HepG2 (cell line): ENCODE measurements around the gene SYT8. TPM values are rescaled to one million over a fixed set of nuclear protein-coding genes. Genes with fewer than 3 reads are reported as not detected.

Experiments used
- ATAC-seq: fragments of 200-7000 bp; cut with Tn5 transposase; 3 replicates; pipeline ENCODE4 v1.9.1; 2020; ENCODE audit warnings: mild to moderate bottlenecking, moderate library complexity
- Bru-seq: library from RNA; stranded (reverse); fragments of 400-500 nt; gene quantifications from one replicate; lab custom pipeline; 2021; lab: Mats Ljungman, UMichigan
- BruChase-seq, 2 experiments: library from RNA; stranded (reverse); fragments of 400-500 nt; gene quantifications; one replicate each; lab custom pipeline; 2021; lab: Mats Ljungman, UMichigan
- BruUV-seq: library from RNA; stranded (reverse); fragments of 400-500 nt; replicated peaks from 2 replicates; lab custom pipeline; 2021; lab: Mats Ljungman, UMichigan
- CTCF ChIA-PET: fragments of 300-600 bp; formaldehyde crosslinking; extraction: SDS; loops from one replicate; lab custom pipeline; 2021; ENCODE audit warnings: low total read pairs, inconsistent platforms, low intra/inter-chr PET ratio; lab: Yijun Ruan, JAX
- POLR2A ChIA-PET: fragments of 350-600 bp; sonication (Branson Sonifier 250); formaldehyde crosslinking; loops from one replicate; lab custom pipeline; 2020; ENCODE audit warnings: antibody characterized with exemption, inconsistent platforms; lab: Yijun Ruan, JAX
- DNase-seq: peaks from one replicate; pipeline ENCODE4 v3.0.0-alpha.2; 2015; ENCODE audit warnings: low spot score
- FAIRE-seq: peaks from 3 replicates; lab custom pipeline; 2011; peaks lifted over from hg19 to GRCh38; lab: Jason Lieb, UNC
- H2AFZ ChIP-seq: one replicate; pipeline ENCODE4 v1.6.1; 2011; ENCODE audit warnings: low read length, inconsistent platforms
- H3K27ac ChIP-seq: fragments of 300-600 bp; 3 replicates; pipeline ENCODE4 v1.8.0; 2011; ENCODE audit warnings: mixed run types, mild to moderate bottlenecking, mixed read lengths, low read length, inconsistent platforms; ENCODE audit not compliant: insufficient read depth; ENCODE audit errors: extremely low read length
- H3K27me3 ChIP-seq, 2 experiments: fragments of 200-600 bp in 1 of 2; 2 replicates in 1 of 2; 3 replicates in 1 of 2; pipeline versions ENCODE4 v1.6.0 to v1.8.0; 2011; ENCODE audit warnings: low read length in 2 of 2, mild to moderate bottlenecking in 2 of 2, moderate library complexity in 2 of 2, inconsistent platforms in 1 of 2; ENCODE audit not compliant: insufficient read depth in 2 of 2, control insufficient read depth in 1 of 2
- H3K36me3 ChIP-seq, 2 experiments: fragments of 200-600 bp in 1 of 2; replicated peaks in 1 of 2; 2 replicates in 1 of 2; 3 replicates in 1 of 2; pipeline versions ENCODE4 v1.5.1 to v1.8.0; 2011; ENCODE audit warnings: low read length in 2 of 2, inconsistent platforms in 1 of 2; ENCODE audit not compliant: insufficient read depth in 2 of 2, control insufficient read depth in 1 of 2
- H3K4me1 ChIP-seq: 2 replicates; pipeline ENCODE4 v1.5.1; 2012; ENCODE audit warnings: low read length, inconsistent platforms; ENCODE audit not compliant: insufficient read depth
- H3K4me2 ChIP-seq: 2 replicates; pipeline ENCODE4 v1.6.0; 2011; ENCODE audit warnings: low read depth, low read length, inconsistent platforms
- H3K4me3 ChIP-seq, 3 experiments: fragments of 200-600 bp in 1 of 3; sonication (generic), shearing (Covaris generic) in 1 of 3; replicated peaks in 1 of 3; 2 replicates each; pipeline ENCODE4 v1.5.1; 2011 to 2016; ENCODE audit warnings: low read length in 3 of 3, inconsistent platforms in 2 of 3, low read depth in 2 of 3, mild to moderate bottlenecking in 2 of 3, control low read depth in 1 of 3, mixed read lengths in 1 of 3; ENCODE audit not compliant: insufficient read depth in 1 of 3
- H3K79me2 ChIP-seq: one replicate; pipeline ENCODE4 v1.6.1; 2011; ENCODE audit warnings: low read length, inconsistent platforms; ENCODE audit not compliant: insufficient read depth
- H3K9ac ChIP-seq: 2 replicates; pipeline ENCODE4 v1.6.0; 2011; ENCODE audit warnings: mild to moderate bottlenecking, low read depth, low read length, inconsistent platforms; ENCODE audit not compliant: insufficient read depth
- H3K9me3 ChIP-seq: 2 replicates; pipeline ENCODE4 v1.5.1; 2012; ENCODE audit warnings: mild to moderate bottlenecking, low read length
- H4K20me1 ChIP-seq: 2 replicates; pipeline ENCODE4 v1.6.0; 2011; ENCODE audit warnings: inconsistent platforms, mild to moderate bottlenecking, low read length, moderate library complexity; ENCODE audit not compliant: insufficient read depth
- BORCS8-MEF2B ChIP-seq: sonication (generic); formaldehyde crosslinking; IDR thresholded peaks from 2 replicates; pipeline ENCODE4 v1.8.0; 2022; ENCODE audit warnings: mild to moderate bottlenecking, missing genetic modification reagents
- HNRNPL ChIP-seq: fragments of 200-400 bp; formaldehyde crosslinking; IDR thresholded peaks from 2 replicates; pipeline ENCODE4 v1.6.1; 2017; ENCODE audit warnings: mild to moderate bottlenecking, low read depth, low read length
- KLF16 ChIP-seq, 2 experiments: sonication (generic) in 1 of 2; formaldehyde crosslinking in 1 of 2; IDR thresholded peaks; 2 replicates each; pipeline versions ENCODE4 v1.6.1 to v1.8.0; 2016 to 2023; ENCODE audit warnings: missing genetic modification reagents in 2 of 2, missing compliant biosample characterization in 1 of 2
- MAZ ChIP-seq, 2 experiments: sonication (generic) in 1 of 2; formaldehyde crosslinking in 1 of 2; IDR thresholded peaks; 2 replicates each; pipeline versions ENCODE4 v1.5.0 to v1.6.1; 2012 to 2020; ENCODE audit warnings: low read depth in 2 of 2, mild to moderate bottlenecking in 2 of 2, borderline replicate concordance in 1 of 2, improper control_type of control experiment in 1 of 2, low read length in 1 of 2, missing genetic modification reagents in 1 of 2, moderate library complexity in 1 of 2
- TAF1 ChIP-seq: sonication (generic); formaldehyde crosslinking; IDR thresholded peaks from 2 replicates; pipeline ENCODE4 v1.4.0; 2020; ENCODE audit warnings: missing genetic modification reagents
- ZSCAN31 ChIP-seq: sonication (generic); formaldehyde crosslinking; IDR thresholded peaks from 2 replicates; pipeline ENCODE4 v1.5.0; 2020; ENCODE audit warnings: low read depth, mild to moderate bottlenecking, missing genetic modification reagents
- WGBS: methylation state at CpG from one replicate; pipeline ENCODE4 v1.1.6; 2017; ENCODE audit warnings: low lambda C conversion rate; 5-methylcytosine and 5-hydroxymethylcytosine counted together
- in situ Hi-C: cut with HindIII; loops from 2 replicates; pipeline ENCODE4 v1.10.0; 2017; ENCODE audit warnings: low pct_unique_long_range_greater_than_20kb; ENCODE audit not compliant: extremely low pct_ligation_motif_present
- intact Hi-C: fragments of 100-400 bp; cut with micrococcal nuclease; formaldehyde crosslinking; loops from one replicate; pipeline ENCODE4 v1.10.0; 2022; ENCODE audit not compliant: unreplicated experiment
- long read RNA-seq, 2 experiments: library from RNA in 1 of 2; library from polyadenylated mRNA in 1 of 2; stranded (forward) in 1 of 2; unstranded in 1 of 2; transcript quantifications; one replicate each; pipeline ENCODE4 v2.0.0, GENCODE V29; 2019 to 2022
- polyA minus RNA-seq, 3 experiments: library from RNA; depleted of rRNA, polyadenylated mRNA; stranded (reverse); fragments of >200 nt; gene quantifications; 2 replicates each; pipeline ENCODE4 v1.2.3, GENCODE V29; 2011; ENCODE audit warnings: low replicate concordance in 1 of 3
- polyA plus RNA-seq, 8 experiments: library from polyadenylated mRNA; depleted of rRNA in 3 of 8; stranded (reverse) in 7 of 8; unstranded in 1 of 8; fragments of >200 nt; fragmentation: Illumina TruSeq in 4 of 8; extraction: Trizol in 4 of 8; gene quantifications; 2 replicates each; pipeline versions ENCODE4 v1.2.1 to v1.2.3, GENCODE V29; 2011 to 2016; ENCODE audit warnings: low read depth in 4 of 8, missing spikeins in 1 of 8, mixed read lengths in 1 of 8; ENCODE audit not compliant: insufficient read depth in 1 of 8
- total RNA-seq, 5 experiments: library from RNA; depleted of rRNA; stranded (reverse); fragments of >200 nt; fragmentation: Illumina TruSeq; extraction: Trizol; gene quantifications; 2 replicates each; pipeline ENCODE4 v1.2.3, GENCODE V29; 2016; ENCODE audit warnings: low read depth in 1 of 5
- TF ChIP-seq, protein P1 (sequence below): sonication (generic); formaldehyde crosslinking; IDR thresholded peaks from 2 replicates; pipeline ENCODE4 v1.4.0; 2020; ENCODE audit warnings: missing genetic modification reagents

Gene SYT8, protein sequence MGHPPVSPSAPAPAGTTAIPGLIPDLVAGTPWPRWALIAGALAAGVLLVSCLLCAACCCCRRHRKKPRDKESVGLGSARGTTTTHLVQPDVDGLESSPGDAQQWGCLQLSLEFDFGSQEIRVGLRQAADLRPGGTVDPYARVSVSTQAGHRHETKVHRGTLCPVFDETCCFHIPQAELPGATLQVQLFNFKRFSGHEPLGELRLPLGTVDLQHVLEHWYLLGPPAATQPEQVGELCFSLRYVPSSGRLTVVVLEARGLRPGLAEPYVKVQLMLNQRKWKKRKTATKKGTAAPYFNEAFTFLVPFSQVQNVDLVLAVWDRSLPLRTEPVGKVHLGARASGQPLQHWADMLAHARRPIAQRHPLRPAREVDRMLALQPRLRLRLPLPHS
- total RNA-seq (2016; rRNA removed; fragmentation: Illumina TruSeq; extraction: Trizol) (0.60 TPM in 1 of 2 replicates, not detected in the other), polyA plus RNA-seq (2011; rRNA removed) (2.1 and 2.3 TPM in 2 replicates), polyA minus RNA-seq (2011; rRNA and poly(A)+ RNA removed; ENCODE audit: low replicate concordance) (0.28 TPM in 1 of 2 replicates, not detected in the other), Bru-seq, nascent RNA (percentile 15 among the genes with signal in this experiment), BruChase-seq, experiment 1, labeled RNA remaining after a 6-hour chase (not detected), BruChase-seq, experiment 2, labeled RNA remaining after a 2-hour chase (percentile 22 among the genes with signal in this experiment)
- total RNA-seq (2016; cell fraction: cytosol; rRNA removed; fragmentation: Illumina TruSeq; extraction: Trizol; ENCODE audit: low read depth): not detected in 2 replicates
- total RNA-seq (2016; cell fraction: insoluble cytoplasmic fraction; rRNA removed; fragmentation: Illumina TruSeq; extraction: Trizol): 0.19 TPM in 1 of 2 replicates, not detected in the other
- total RNA-seq (2016; cell fraction: membrane; rRNA removed; fragmentation: Illumina TruSeq; extraction: Trizol): 0.12 and 0.24 TPM in 2 replicates
- 0.38 and 1.4 TPM in 2 replicates for total RNA-seq (2016; cell fraction: nucleus; rRNA removed; fragmentation: Illumina TruSeq; extraction: Trizol)
- polyA plus RNA-seq (2011; cell fraction: cytosol; rRNA removed): 0.23 and 0.67 TPM in 2 replicates
- 64.9 and 87.5 TPM in 2 replicates for polyA plus RNA-seq (2011; cell fraction: nucleus; rRNA removed)
- 0.56 and 1.3 TPM in 2 replicates for polyA plus RNA-seq (2012)
- not detected in 2 replicates for polyA plus RNA-seq (2016; cell fraction: cytosol; fragmentation: Illumina TruSeq; extraction: Trizol; ENCODE audit: low read depth)
- not detected in 2 replicates for polyA plus RNA-seq (2016; cell fraction: insoluble cytoplasmic fraction; fragmentation: Illumina TruSeq; extraction: Trizol; ENCODE audit: low read depth)
- not detected in 2 replicates for polyA plus RNA-seq (2016; cell fraction: membrane; fragmentation: Illumina TruSeq; extraction: Trizol; ENCODE audit: low read depth)
- polyA plus RNA-seq (2016; cell fraction: nucleus; fragmentation: Illumina TruSeq; extraction: Trizol; ENCODE audit: insufficient read depth, low read depth): 1.7 and 2.2 TPM in 2 replicates
- polyA minus RNA-seq (2011; cell fraction: cytosol; rRNA and poly(A)+ RNA removed): 0.62 TPM in 1 of 2 replicates, not detected in the other
- 2.9 and 3.7 TPM in 2 replicates for polyA minus RNA-seq (2011; cell fraction: nucleus; rRNA and poly(A)+ RNA removed)
- long read RNA-seq, experiment 1, partial matches to known transcripts: 0 of 1 reads
- long read RNA-seq, experiment 1, other reads (novel, unspliced or antisense): 1 of 1 reads
- long read RNA-seq, experiment 2: 0 reads

DNA sequence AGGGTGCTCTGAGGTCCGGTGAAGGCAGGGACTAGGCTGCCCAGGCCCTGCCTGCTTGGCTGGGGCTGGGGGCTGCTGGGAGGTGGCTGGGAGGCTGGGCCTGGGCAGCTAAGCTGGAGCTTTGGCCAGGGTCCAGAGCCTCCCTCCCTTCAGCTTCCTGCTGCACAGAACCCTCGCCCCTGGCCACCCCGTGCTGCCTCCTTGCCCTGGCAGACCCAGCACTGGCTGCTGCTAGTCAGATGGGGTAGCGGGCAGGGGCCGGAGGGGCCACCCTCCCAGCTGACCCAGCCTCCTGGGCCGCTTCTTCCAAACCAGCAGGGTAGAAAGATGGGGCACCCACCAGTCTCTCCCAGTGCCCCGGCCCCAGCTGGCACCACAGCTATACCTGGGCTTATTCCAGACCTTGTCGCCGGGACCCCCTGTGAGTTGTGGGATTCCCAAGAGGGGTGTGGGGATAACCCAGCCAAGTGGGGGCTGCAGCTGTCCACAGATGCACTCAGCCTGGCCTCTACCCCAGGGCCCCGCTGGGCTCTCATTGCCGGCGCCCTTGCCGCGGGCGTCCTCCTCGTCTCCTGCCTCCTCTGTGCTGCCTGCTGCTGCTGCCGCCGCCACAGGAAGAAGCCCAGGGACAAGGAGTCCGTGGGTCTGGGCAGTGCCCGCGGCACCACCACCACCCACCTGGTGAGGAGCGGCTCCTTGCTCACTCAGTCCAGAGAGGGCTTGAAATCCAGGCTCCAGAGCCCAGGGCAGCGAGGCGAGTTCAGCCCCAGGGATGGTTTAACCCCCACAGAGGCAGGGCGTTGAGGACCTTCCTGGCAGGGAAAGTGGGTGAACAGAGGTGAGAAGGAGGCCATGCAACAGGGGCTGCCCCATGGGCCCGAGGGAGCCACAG is at the start of gene SYT8:
Gene SYT8 (plus strand): TSS at position 212 of the 892 bp plus-strand sequence. CDS start 116 bp downstream, at position 328.
- TF ChIP-seq HNRNPL (peak; percentile 50; the same call in 1 of the 2 replicates), KLF16 (CRISPR knock-in tag; IDR thresholded peaks at IDR 0.05) (no peak), ZSCAN31 (CRISPR knock-in tag) (0 out of 2 replicates have a peak, but pooled peaks have one; percentile 9), TAF1 (CRISPR knock-in tag) (no peak), BORCS8-MEF2B (no peak), MAZ (IDR thresholded peaks at IDR 0.05; ENCODE audit: borderline replicate concordance, low read depth, low read length) (no peak), MAZ (CRISPR knock-in tag; IDR thresholded peaks at IDR 0.05; ENCODE audit: low read depth) (0 out of 2 replicates have a peak, but pooled peaks have one; percentile 20)
- TF ChIP-seq, protein P1, sequence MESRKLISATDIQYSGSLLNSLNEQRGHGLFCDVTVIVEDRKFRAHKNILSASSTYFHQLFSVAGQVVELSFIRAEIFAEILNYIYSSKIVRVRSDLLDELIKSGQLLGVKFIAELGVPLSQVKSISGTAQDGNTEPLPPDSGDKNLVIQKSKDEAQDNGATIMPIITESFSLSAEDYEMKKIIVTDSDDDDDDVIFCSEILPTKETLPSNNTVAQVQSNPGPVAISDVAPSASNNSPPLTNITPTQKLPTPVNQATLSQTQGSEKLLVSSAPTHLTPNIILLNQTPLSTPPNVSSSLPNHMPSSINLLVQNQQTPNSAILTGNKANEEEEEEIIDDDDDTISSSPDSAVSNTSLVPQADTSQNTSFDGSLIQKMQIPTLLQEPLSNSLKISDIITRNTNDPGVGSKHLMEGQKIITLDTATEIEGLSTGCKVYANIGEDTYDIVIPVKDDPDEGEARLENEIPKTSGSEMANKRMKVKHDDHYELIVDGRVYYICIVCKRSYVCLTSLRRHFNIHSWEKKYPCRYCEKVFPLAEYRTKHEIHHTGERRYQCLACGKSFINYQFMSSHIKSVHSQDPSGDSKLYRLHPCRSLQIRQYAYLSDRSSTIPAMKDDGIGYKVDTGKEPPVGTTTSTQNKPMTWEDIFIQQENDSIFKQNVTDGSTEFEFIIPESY (CRISPR knock-in tag): peak; percentile 45; the same call in 1 of the 2 replicates
- H3K4me3 ChIP-seq: peak within 1 kb of the TSS in 1 of 3 experiments; percentile 32; a peak in 1 of 6 replicates
- no peaks in the 10 kb centered on the region for H3K79me2 ChIP-seq
- ChIA-PET POLR2A (interaction anchor here (0.9 to 1.1 kb wide), 2 partner anchors 153 to 184 kb away, joined by 3 to 5 read pairs; no protein-coding TSS in a partner anchor), CTCF (interaction anchor here (1.6 kb wide), 1 partner anchor 141 kb away, joined by 8 read pairs; no protein-coding TSS in a partner anchor)
- H3K9ac ChIP-seq: no peak within 1 kb of the TSS
- FAIRE-seq (no peak), DNase-seq (no peak), ATAC-seq (no peak)
- in situ Hi-C loops (loop anchor here (5.0 kb wide), 2 partner anchors 138 to 178 kb away; partner anchors contain the start of gene KRTAP5-6), intact Hi-C loops (loop anchor here (2.0 to 5.0 kb wide), 3 partner anchors 72 to 316 kb away; partner anchors contain the start of gene CTSD)
- no peaks in the 10 kb centered on the region for H3K36me3 ChIP-seq
- H3K27ac ChIP-seq: no peak within 1 kb of the TSS
- no TSS peak for BruUV-seq
- peaks cover 68% of the 10 kb centered on the region for H3K4me1 ChIP-seq
- no peak within 1 kb of the TSS for H2AFZ ChIP-seq
- peaks cover 9 to 14% of the 10 kb centered on the region in 2 experiments; a peak in 4 of 5 replicates for H3K27me3 ChIP-seq
- no peaks in the 10 kb centered on the region for H3K9me3 ChIP-seq
- H4K20me1 ChIP-seq: no peaks in the 10 kb centered on the region
- WGBS: 64% methylated on average over 4 of the region's 26 CpGs
- peak within 1 kb of the TSS; percentile 60 for H3K4me2 ChIP-seq
